Measurements from ENCODE around the gene MAGEE2.
A peak's percentile ranks its signal among the peaks of the same experiment; 100 is the strongest.
"Not testable (repeated sequence)": the region's sequence is repeated elsewhere in the genome, so short reads cannot be mapped to it uniquely, and the experiment has no call there.

Gene MAGEE2, protein sequence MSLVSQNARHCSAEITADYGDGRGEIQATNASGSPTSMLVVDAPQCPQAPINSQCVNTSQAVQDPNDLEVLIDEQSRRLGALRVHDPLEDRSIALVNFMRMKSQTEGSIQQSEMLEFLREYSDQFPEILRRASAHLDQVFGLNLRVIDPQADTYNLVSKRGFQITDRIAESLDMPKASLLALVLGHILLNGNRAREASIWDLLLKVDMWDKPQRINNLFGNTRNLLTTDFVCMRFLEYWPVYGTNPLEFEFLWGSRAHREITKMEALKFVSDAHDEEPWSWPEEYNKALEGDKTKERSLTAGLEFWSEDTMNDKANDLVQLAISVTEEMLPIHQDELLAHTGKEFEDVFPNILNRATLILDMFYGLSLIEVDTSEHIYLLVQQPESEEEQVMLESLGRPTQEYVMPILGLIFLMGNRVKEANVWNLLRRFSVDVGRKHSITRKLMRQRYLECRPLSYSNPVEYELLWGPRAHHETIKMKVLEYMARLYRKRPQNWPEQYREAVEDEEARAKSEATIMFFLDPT

GRCh38 chrX:75784680-75785491 lies at the start of gene MAGEE2:
Gene MAGEE2 (minus strand): TSS chrX:75785254. CDS start chrX:75785051, 203 bp downstream.
- DNase-seq (ENCODE audit: low spot score): peak; percentile 21

DNA sequence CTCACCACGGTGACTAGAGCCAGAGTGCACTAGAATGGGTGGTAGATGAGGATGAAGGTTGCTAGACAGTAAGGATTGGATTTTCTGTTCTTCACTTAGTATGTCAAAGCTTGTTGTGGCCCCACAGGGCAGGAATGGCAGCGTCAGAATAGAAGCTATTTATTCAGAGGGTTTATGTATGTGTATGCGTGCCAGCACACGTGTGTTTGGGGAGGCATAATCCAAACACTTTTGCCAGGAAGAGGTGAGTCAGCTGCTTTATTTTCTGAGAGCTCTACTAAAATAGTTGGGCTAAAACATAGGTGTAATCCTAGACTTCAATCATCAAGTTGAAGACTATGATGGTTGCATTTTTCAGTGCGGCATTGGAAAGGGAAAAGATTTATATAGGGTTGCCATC lies 1.2 kb upstream of the MAGEE2 start:
- no peak for DNase-seq (ENCODE audit: low spot score)

GRCh38 chrX:75781611-75782010 lies 3.4 kb downstream of the MAGEE2 start:
- DNase-seq (ENCODE audit: low spot score): no peak

- not testable (repeated sequence) for DNase-seq (ENCODE audit: low spot score)
These were observed 17.0 kb downstream of the MAGEE2 start for GRCh38 chrX:75768063-75768462.

- DNase-seq (ENCODE audit: low spot score): no peak
These were observed 36.6 kb downstream of the MAGEE2 start for GRCh38 chrX:75748431-75748830.

DNA sequence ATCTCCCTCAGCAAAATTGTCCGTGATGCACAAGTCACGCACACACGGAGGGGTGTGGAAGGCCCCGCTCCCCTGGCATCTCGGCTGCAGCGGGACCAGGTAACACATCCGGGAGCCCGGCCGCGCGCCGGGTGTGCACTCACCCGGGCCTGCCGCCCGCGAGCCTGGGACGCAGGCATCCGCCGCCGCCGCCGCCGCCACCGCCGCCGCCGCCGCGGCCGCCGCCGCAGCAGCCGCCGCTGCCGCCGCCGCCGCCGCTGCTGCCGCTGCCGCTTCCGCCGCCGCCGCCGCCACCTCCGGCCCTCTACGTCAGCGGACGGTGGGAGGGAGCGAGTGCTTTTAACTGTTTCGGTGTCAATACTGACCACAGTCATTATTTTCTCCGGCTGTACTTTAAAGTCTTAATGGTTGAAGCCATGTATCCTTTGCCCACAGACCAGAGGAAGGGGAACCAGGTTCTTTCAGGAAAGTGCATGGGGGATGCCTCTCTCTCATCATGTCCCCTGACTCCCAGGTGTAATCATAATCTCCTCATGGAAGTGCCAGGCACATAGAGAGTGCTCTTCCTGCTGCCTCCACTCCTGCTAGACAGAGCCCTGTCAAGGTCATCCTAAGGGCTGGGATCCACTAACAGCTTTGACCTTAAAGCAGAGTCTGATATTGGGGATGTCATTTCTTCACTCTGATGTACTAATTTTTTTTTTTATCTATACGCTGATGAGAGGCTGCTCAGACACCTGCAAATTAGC lies 38.0 kb downstream of the MAGEE2 start:
- peak; percentile 56 for DNase-seq (ENCODE audit: low spot score)
